ENCODE measurements around the gene ATP2C1. TPM values are rescaled to one million over a fixed set of nuclear protein-coding genes. Genes with fewer than 3 reads are reported as not detected.
"Not testable (repeated sequence)": the region's sequence is repeated elsewhere in the genome, so short reads cannot be mapped to it uniquely, and the experiment has no call there.

ATP2C1 gene
- total and polyA plus RNA-seq, 2 donors (not counting 1 experiment from before 2014, with no cell fraction given), result 23.9 to 59.2 TPM

GRCh38 chr3:131036986-131037385 is 143.1 kb downstream of the ATP2C1 start:
- Histone ChIP-seq H3K4me2 (replicated peaks; ENCODE audit: low read depth, low read length, poor library complexity, severe bottlenecking) (no peak overlapping the region), H4K20me1 (ENCODE audit: control insufficient read depth, insufficient read depth, low read length, poor library complexity, severe bottlenecking) (no peaks in the 10 kb centered on the region), H3K27ac (ENCODE audit: low read length in 2 of 2) (no peak overlapping the region), H3K9ac (ENCODE audit: low read length) (no peak overlapping the region), H3K36me3 (replicated peaks in 1 of 2; ENCODE audit: control extremely low read depth in 1 of 2, control insufficient read depth in 1 of 2, extremely low read depth in 1 of 2, insufficient read depth in 2 of 2, low read length in 1 of 2) (no peaks in the 10 kb centered on the region), H2AFZ (ENCODE audit: insufficient read depth, low read depth, low read length, poor library complexity, severe bottlenecking) (no peak overlapping the region), H3K4me3 (ENCODE audit: control extremely low read depth in 1 of 5, extremely low read depth in 1 of 5, insufficient read depth in 1 of 5, low read depth in 2 of 5, low read length in 4 of 5) (no peak overlapping the region), H3K79me2 (ENCODE audit: control insufficient read depth, insufficient read depth, low read length) (no peaks in the 10 kb centered on the region), H3K4me1 (ENCODE audit: control insufficient read depth in 2 of 2, insufficient read depth in 2 of 2, low read length in 2 of 2) (peaks cover 0 to 2% of the 10 kb centered on the region in 2 donors), H3K9me3 (ENCODE audit: control extremely low read depth in 1 of 3, control insufficient read depth in 2 of 3, insufficient read depth in 1 of 3, low read length in 2 of 3) (no peaks in the 10 kb centered on the region), H3K27me3 (replicated peaks in 1 of 4; ENCODE audit: control extremely low read depth in 1 of 4, control insufficient read depth in 3 of 4, insufficient read depth in 4 of 4, low read length in 3 of 4) (no peaks in the 10 kb centered on the region)
- TF ChIP-seq, protein P1, sequence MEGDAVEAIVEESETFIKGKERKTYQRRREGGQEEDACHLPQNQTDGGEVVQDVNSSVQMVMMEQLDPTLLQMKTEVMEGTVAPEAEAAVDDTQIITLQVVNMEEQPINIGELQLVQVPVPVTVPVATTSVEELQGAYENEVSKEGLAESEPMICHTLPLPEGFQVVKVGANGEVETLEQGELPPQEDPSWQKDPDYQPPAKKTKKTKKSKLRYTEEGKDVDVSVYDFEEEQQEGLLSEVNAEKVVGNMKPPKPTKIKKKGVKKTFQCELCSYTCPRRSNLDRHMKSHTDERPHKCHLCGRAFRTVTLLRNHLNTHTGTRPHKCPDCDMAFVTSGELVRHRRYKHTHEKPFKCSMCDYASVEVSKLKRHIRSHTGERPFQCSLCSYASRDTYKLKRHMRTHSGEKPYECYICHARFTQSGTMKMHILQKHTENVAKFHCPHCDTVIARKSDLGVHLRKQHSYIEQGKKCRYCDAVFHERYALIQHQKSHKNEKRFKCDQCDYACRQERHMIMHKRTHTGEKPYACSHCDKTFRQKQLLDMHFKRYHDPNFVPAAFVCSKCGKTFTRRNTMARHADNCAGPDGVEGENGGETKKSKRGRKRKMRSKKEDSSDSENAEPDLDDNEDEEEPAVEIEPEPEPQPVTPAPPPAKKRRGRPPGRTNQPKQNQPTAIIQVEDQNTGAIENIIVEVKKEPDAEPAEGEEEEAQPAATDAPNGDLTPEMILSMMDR (IDR thresholded peaks at IDR 0.05), result no peak
- no peak for TF ChIP-seq EZH2 (IDR thresholded peaks at IDR 0.05; ENCODE audit: borderline replicate concordance, insufficient read depth, low read depth, low read length, poor library complexity, severe bottlenecking)
- 100% methylated on average over 4 of the region's 5 CpGs for WGBS (ENCODE audit: insufficient coverage)
- DNase-seq, result no peak
- Mint-ChIP-seq H3K4me1 (peaks cover 3% of the 10 kb centered on the region), H3K27ac (no peak overlapping the region), H3K4me3 (no peak overlapping the region), H3K9me3 (ENCODE audit: insufficient read depth) (no peaks in the 10 kb centered on the region), H3K27me3 (peaks cover 6% of the 10 kb centered on the region)
- ChIA-PET CTCF (interaction anchor here (1.4 kb wide), 1 partner anchor 1305 kb away, joined by 4 read pairs; no protein-coding TSS in a partner anchor), POLR2A (no interaction called here)
- intact Hi-C loops (cut with micrococcal nuclease), result loop anchor here (10.0 kb wide), 1 partner anchor 758 kb away; no protein-coding TSS in a partner anchor
- ATAC-seq (ENCODE audit: low read depth), result no peak

DNA sequence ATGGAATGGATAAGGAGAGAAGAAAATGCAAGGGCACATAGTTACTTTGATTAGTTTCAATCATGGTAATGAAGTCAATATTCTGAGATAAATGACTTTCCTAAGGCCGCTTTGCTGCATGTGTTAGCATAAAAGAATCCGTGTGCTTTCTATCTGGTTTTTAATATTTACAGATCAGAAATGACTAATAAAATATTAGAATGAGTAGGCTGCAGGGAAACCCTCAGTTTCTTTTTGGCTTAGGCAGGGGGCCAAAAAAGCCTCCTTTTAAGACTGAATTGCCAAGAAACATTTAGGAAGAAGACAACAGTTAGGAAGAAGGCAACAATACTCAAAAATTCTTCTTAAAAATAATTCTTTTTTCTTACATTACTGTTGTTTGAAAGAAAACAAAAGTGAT is 144.4 kb downstream of the ATP2C1 start:
- no CpG with 5 or more reads among the region's 2 CpGs for WGBS (ENCODE audit: insufficient coverage)
- ChIA-PET POLR2A (no interaction called here), CTCF (interaction anchor here (1.7 kb wide), 1 partner anchor 12 kb away, joined by 4 read pairs; the partner anchor contains the start of genes ASTE1 and NEK11)
- Mint-ChIP-seq H3K4me3 (no peak overlapping the region), H3K27me3 (peaks cover 6% of the 10 kb centered on the region), H3K4me1 (peaks cover 3% of the 10 kb centered on the region), H3K9me3 (ENCODE audit: insufficient read depth) (peaks cover 2% of the 10 kb centered on the region), H3K27ac (no peak overlapping the region)
- Histone ChIP-seq H2AFZ (ENCODE audit: insufficient read depth, low read depth, low read length, poor library complexity, severe bottlenecking) (no peak overlapping the region), H3K36me3 (replicated peaks in 1 of 2; ENCODE audit: control extremely low read depth in 1 of 2, control insufficient read depth in 1 of 2, extremely low read depth in 1 of 2, insufficient read depth in 2 of 2, low read length in 1 of 2) (no peaks in the 10 kb centered on the region), H3K4me3 (ENCODE audit: control extremely low read depth in 1 of 5, extremely low read depth in 1 of 5, insufficient read depth in 1 of 5, low read depth in 2 of 5, low read length in 4 of 5) (no peak overlapping the region), H4K20me1 (ENCODE audit: control insufficient read depth, insufficient read depth, low read length, poor library complexity, severe bottlenecking) (no peaks in the 10 kb centered on the region), H3K79me2 (ENCODE audit: control insufficient read depth, insufficient read depth, low read length) (no peaks in the 10 kb centered on the region), H3K4me1 (ENCODE audit: control insufficient read depth in 2 of 2, insufficient read depth in 2 of 2, low read length in 2 of 2) (peaks cover 0 to 5% of the 10 kb centered on the region in 2 donors), H3K9me3 (ENCODE audit: control extremely low read depth in 1 of 3, control insufficient read depth in 2 of 3, insufficient read depth in 1 of 3, low read length in 2 of 3) (peaks cover 0 to 2% (median 0%) of the 10 kb centered on the region in 3 donors), H3K4me2 (replicated peaks; ENCODE audit: low read depth, low read length, poor library complexity, severe bottlenecking) (no peak overlapping the region), H3K27ac (ENCODE audit: low read length in 2 of 2) (no peak overlapping the region), H3K9ac (ENCODE audit: low read length) (no peak overlapping the region), H3K27me3 (replicated peaks in 1 of 4; ENCODE audit: control extremely low read depth in 1 of 4, control insufficient read depth in 3 of 4, insufficient read depth in 4 of 4, low read length in 3 of 4) (no peaks in the 10 kb centered on the region)
- intact Hi-C loops (cut with micrococcal nuclease), result loop anchor here (10.0 kb wide), 1 partner anchor 756 kb away; no protein-coding TSS in a partner anchor
- DNase-seq (no peak), ATAC-seq (ENCODE audit: low read depth) (no peak)
- TF ChIP-seq, protein P1 (IDR thresholded peaks at IDR 0.05), result no peak
- TF ChIP-seq EZH2 (IDR thresholded peaks at IDR 0.05; ENCODE audit: borderline replicate concordance, insufficient read depth, low read depth, low read length, poor library complexity, severe bottlenecking), result no peak

GRCh38 chr3:131042271-131042985 is 148.5 kb downstream of the ATP2C1 start:
- H3K27ac Mint-ChIP-seq; H3K79me2 ChIP-seq (ENCODE audit: control insufficient read depth, insufficient read depth, low read length); H3K36me3 ChIP-seq (replicated peaks in 1 of 2; ENCODE audit: control extremely low read depth in 1 of 2, control insufficient read depth in 1 of 2, extremely low read depth in 1 of 2, insufficient read depth in 2 of 2, low read length in 1 of 2); DNase-seq; intact Hi-C loops (cut with micrococcal nuclease); H4K20me1 ChIP-seq (ENCODE audit: control insufficient read depth, insufficient read depth, low read length, poor library complexity, severe bottlenecking); H3K27ac ChIP-seq (ENCODE audit: low read length in 2 of 2); H3K4me1 ChIP-seq (ENCODE audit: control insufficient read depth in 2 of 2, insufficient read depth in 2 of 2, low read length in 2 of 2); H3K4me3 ChIP-seq (ENCODE audit: control extremely low read depth in 1 of 5, extremely low read depth in 1 of 5, insufficient read depth in 1 of 5, low read depth in 2 of 5, low read length in 4 of 5); H3K9me3 ChIP-seq (ENCODE audit: control extremely low read depth in 1 of 3, control insufficient read depth in 2 of 3, insufficient read depth in 1 of 3, low read length in 2 of 3); H2AFZ ChIP-seq (ENCODE audit: insufficient read depth, low read depth, low read length, poor library complexity, severe bottlenecking); H3K4me3 Mint-ChIP-seq; H3K4me2 ChIP-seq (replicated peaks; ENCODE audit: low read depth, low read length, poor library complexity, severe bottlenecking); H3K9ac ChIP-seq (ENCODE audit: low read length); ATAC-seq (ENCODE audit: low read depth); POLR2A ChIA-PET; H3K4me1 Mint-ChIP-seq; H3K9me3 Mint-ChIP-seq (ENCODE audit: insufficient read depth); H3K27me3 ChIP-seq (replicated peaks in 1 of 4; ENCODE audit: control extremely low read depth in 1 of 4, control insufficient read depth in 3 of 4, insufficient read depth in 4 of 4, low read length in 3 of 4): not testable (repeated sequence)
- CTCF ChIA-PET, result interaction anchor here (0.7 to 1.4 kb wide), 2 partner anchors 9 to 10 kb away, joined by 4 to 5 read pairs; no protein-coding TSS in a partner anchor
- 71% methylated on average over 7 of the region's 10 CpGs for WGBS (ENCODE audit: insufficient coverage)
- peaks cover 20% of the 10 kb centered on the region for H3K27me3 Mint-ChIP-seq

Measured in B cell (primary cell).